ENCODE results near the gene CCDC24.

CCDC24 gene

GRCh38 chr1:43981135-43981491, 10.3 kb upstream of the CCDC24 start:
- no peak for DNase-seq

- DNase-seq = no peak
These were observed 9.8 kb upstream of the CCDC24 start for GRCh38 chr1:43981636-43982035.

- DNase-seq = no peak
These were observed 9.2 kb upstream of the CCDC24 start for GRCh38 chr1:43982241-43982640.

- DNase-seq = peak in 1 of 2 donors; percentile 20
These were observed 8.6 kb upstream of the CCDC24 start for GRCh38 chr1:43982808-43983207.

- no peak for DNase-seq
These were observed 8.0 kb upstream of the CCDC24 start for GRCh38 chr1:43983253-43983899.

- DNase-seq = no peak
These were observed 6.5 kb upstream of the CCDC24 start for GRCh38 chr1:43984855-43985254.

GRCh38 chr1:43985984-43986595, 5.3 kb upstream of the CCDC24 start:
- no peak for DNase-seq

GRCh38 chr1:43986712-43987111, 4.7 kb upstream of the CCDC24 start:
- no peak for DNase-seq

GRCh38 chr1:43987159-43987902, 4.1 kb upstream of the CCDC24 start:
- DNase-seq = no peak

- DNase-seq = no peak
These were observed 864 bp upstream of the CCDC24 start for GRCh38 chr1:43990271-43991199.

GRCh38 chr1:43991200-43991475, 261 bp upstream of the CCDC24 start:
- no peak for DNase-seq

GRCh38 chr1:43992232-43992995, 1.0 kb downstream of the CCDC24 start:
- no peak for DNase-seq

- DNase-seq = no peak
These were observed 2.0 kb downstream of the CCDC24 start for GRCh38 chr1:43993206-43993914.

GRCh38 chr1:43994071-43994470, 2.7 kb downstream of the CCDC24 start:
- DNase-seq = no peak

- DNase-seq = no peak
These were observed 3.7 kb downstream of the CCDC24 start for GRCh38 chr1:43994794-43995790.

GRCh38 chr1:43995984-43996732, 4.8 kb downstream of the CCDC24 start:
- no peak for DNase-seq

GRCh38 chr1:43996733-43997115, 5.3 kb downstream of the CCDC24 start:
- DNase-seq = no peak

GRCh38 chr1:43997295-43997999, 6.0 kb downstream of the CCDC24 start:
- no peak for DNase-seq

GRCh38 chr1:43998000-43998378, 6.6 kb downstream of the CCDC24 start:
- DNase-seq = no peak

Measured in CD4-positive, alpha-beta T cell treated with Interleukin-4 for 1 hour (primary cell).